WTC11 (cell line): ENCODE results near the gene THAP6. TPM values are rescaled to one million over a fixed set of nuclear protein-coding genes. Genes with fewer than 3 reads are reported as not detected.

ENCODE experiments used
- ATAC-seq: fragments of 200-7000 bp; cut with Tn5 transposase; 2 replicates; pipeline ENCODE4 v1.10.0; 2021; ENCODE audit warnings: mild to moderate bottlenecking, moderate library complexity
- CTCF ChIA-PET: fragments of 300-600 bp; sonication (Branson Sonifier 250); formaldehyde crosslinking; loops from one replicate; lab custom pipeline; 2021; ENCODE audit warnings: antibody characterized with exemption; lab: Charles Lee
- POLR2A ChIA-PET: fragments of 350-600 bp; sonication (Branson Sonifier 250); formaldehyde crosslinking; loops from one replicate; lab custom pipeline; 2021; ENCODE audit warnings: antibody characterized with exemption; lab: Charles Lee
- DNase-seq: peaks from one replicate; pipeline ENCODE4 v3.0.0; 2021; ENCODE audit warnings: low spot score
- H3K27ac Mint-ChIP-seq: 2 replicates; pipeline ENCODE4 v1.8.0; 2021; ENCODE audit warnings: mixed read lengths
- H3K27me3 Mint-ChIP-seq: 2 replicates; pipeline ENCODE4 v1.8.0; 2021; ENCODE audit warnings: low read depth, mild to moderate bottlenecking, moderate library complexity, mixed read lengths
- H3K36me3 Mint-ChIP-seq: 2 replicates; pipeline ENCODE4 v1.8.0; 2021; ENCODE audit warnings: mixed read lengths
- H3K4me1 Mint-ChIP-seq: 2 replicates; pipeline ENCODE4 v1.8.0; 2022; ENCODE audit warnings: mixed read lengths
- H3K4me3 Mint-ChIP-seq: 2 replicates; pipeline ENCODE4 v1.8.0; 2021; ENCODE audit warnings: mild to moderate bottlenecking, moderate library complexity, mixed read lengths
- H3K9me3 Mint-ChIP-seq: 2 replicates; pipeline ENCODE4 v1.8.0; 2021; ENCODE audit warnings: mixed read lengths
- AR ChIP-seq: fragments of 250-450 bp; sonication (Bioruptor Pico); IDR thresholded peaks from 2 replicates; pipeline ENCODE4 v1.9.0; 2021; ENCODE audit warnings: mild to moderate bottlenecking
- ATF3 ChIP-seq: sonication (generic); formaldehyde crosslinking; conservative IDR thresholded peaks from 2 replicates; pipeline ENCODE4 v1.8.1; 2022; ENCODE audit warnings: mild to moderate bottlenecking, missing genetic modification reagents
- E2F1 ChIP-seq: sonication (generic); formaldehyde crosslinking; IDR thresholded peaks from 2 replicates; pipeline ENCODE4 v1.8.0; 2022; ENCODE audit warnings: mild to moderate bottlenecking, missing genetic modification reagents
- JUN ChIP-seq: sonication (generic); formaldehyde crosslinking; IDR thresholded peaks from 2 replicates; pipeline ENCODE4 v1.8.0; 2023; ENCODE audit warnings: mild to moderate bottlenecking, missing genetic modification reagents
- NR2C2 ChIP-seq: sonication (generic); formaldehyde crosslinking; IDR thresholded peaks from 2 replicates; pipeline ENCODE4 v1.8.0; 2022; ENCODE audit warnings: mild to moderate bottlenecking, missing genetic modification reagents
- OVOL2 ChIP-seq: fragments of 250-450 bp; sonication (Bioruptor Pico); IDR thresholded peaks from 2 replicates; pipeline ENCODE4 v1.9.0; 2021; ENCODE audit warnings: mild to moderate bottlenecking, borderline replicate concordance
- PRDM15 ChIP-seq: sonication (generic); formaldehyde crosslinking; IDR thresholded peaks from 2 replicates; pipeline ENCODE4 v1.8.0; 2022; ENCODE audit warnings: missing genetic modification reagents
- TEAD1 ChIP-seq: sonication (generic); formaldehyde crosslinking; IDR thresholded peaks from 2 replicates; pipeline ENCODE4 v1.8.0; 2022; ENCODE audit warnings: mild to moderate bottlenecking, missing genetic modification reagents
- TEAD4 ChIP-seq: sonication (generic); formaldehyde crosslinking; IDR thresholded peaks from 2 replicates; pipeline ENCODE4 v1.8.0; 2022; ENCODE audit warnings: mild to moderate bottlenecking, missing genetic modification reagents
- ZNF232 ChIP-seq: sonication (generic); formaldehyde crosslinking; IDR thresholded peaks from 2 replicates; pipeline ENCODE4 v1.8.0; 2022; ENCODE audit warnings: mild to moderate bottlenecking, missing genetic modification reagents
- ZNF263 ChIP-seq: sonication (generic); formaldehyde crosslinking; IDR thresholded peaks from 2 replicates; pipeline ENCODE4 v1.8.1; 2022; ENCODE audit warnings: low read depth, mild to moderate bottlenecking, moderate library complexity, missing genetic modification reagents
- ZNF281 ChIP-seq: sonication (generic); formaldehyde crosslinking; IDR thresholded peaks from 2 replicates; pipeline ENCODE4 v1.8.0; 2023; ENCODE audit warnings: mild to moderate bottlenecking, missing genetic modification reagents
- ZNF317 ChIP-seq: sonication (generic); formaldehyde crosslinking; IDR thresholded peaks from 2 replicates; pipeline ENCODE4 v1.8.1; 2023; ENCODE audit warnings: low read depth, mild to moderate bottlenecking, moderate library complexity, missing genetic modification reagents, borderline replicate concordance
- ZNF425 ChIP-seq: fragments of 250-450 bp; sonication (Bioruptor Pico); conservative IDR thresholded peaks from 2 replicates; pipeline ENCODE4 v1.9.0; 2021; ENCODE audit warnings: mild to moderate bottlenecking
- ZSCAN18 ChIP-seq: fragments of 250-450 bp; sonication (Bioruptor Pico); IDR thresholded peaks from 2 replicates; pipeline ENCODE4 v2.1.2; 2022; ENCODE audit warnings: mild to moderate bottlenecking, moderate library complexity
- total RNA-seq: library from RNA; stranded (reverse); gene quantifications from 3 replicates; pipeline ENCODE4 v1.2.3, GENCODE V29; 2021

Gene THAP6
- total RNA-seq, 1 experiment from 2014 or later, result 13.3 TPM

- Mint-ChIP-seq H3K4me1 (peaks cover 27% of the 10 kb centered on the region), H3K27me3 (no peaks in the 10 kb centered on the region), H3K9me3 (peaks cover 5% of the 10 kb centered on the region), H3K36me3 (peaks cover 25% of the 10 kb centered on the region), H3K4me3 (no peak overlapping the region), H3K27ac (no peak overlapping the region)
- ATAC-seq (peak; percentile 8), DNase-seq (no peak)
- CTCF ChIA-PET, result no interaction called here
- 0 out of 2 replicates have a peak, but pooled peaks have one; percentile 22 for TF ChIP-seq TEAD1 (CRISPR knock-in tag)
- no peak for TF ChIP-seq ZNF425
- TF ChIP-seq ATF3 (CRISPR knock-in tag), result no peak
- POLR2A ChIA-PET, result interaction anchor here (0.5 kb wide), 1 partner anchor 49 kb away, joined by 3 read pairs; no protein-coding TSS in a partner anchor
Measured at GRCh38 chr4:75511841-75512240, 2.4 kb upstream of the THAP6 start.

GRCh38 chr4:75512386-75513211 is 1.7 kb upstream of the THAP6 start:
- no peak for TF ChIP-seq TEAD4
- no peak for TF ChIP-seq ZNF281 (CRISPR knock-in tag)
- no peak for TF ChIP-seq ZNF263 (CRISPR knock-in tag)
- no peak for TF ChIP-seq E2F1 (CRISPR knock-in tag)
- no peak for TF ChIP-seq ZNF317
- no peak for TF ChIP-seq OVOL2 (CRISPR knock-in tag)
- TF ChIP-seq JUN (CRISPR knock-in tag), result no peak
- no peak for TF ChIP-seq ZNF232
- TF ChIP-seq NR2C2, result no peak
- TF ChIP-seq AR (CRISPR knock-in tag), result no peak
- TF ChIP-seq ZSCAN18 (CRISPR knock-in tag), result no peak
- no peak for TF ChIP-seq PRDM15 (CRISPR knock-in tag)
- TF ChIP-seq, all 79 proteins: peak for 0
- Mint-ChIP-seq H3K27me3 (no peaks in the 10 kb centered on the region), H3K27ac (no peak overlapping the region), H3K4me1 (peaks cover 27% of the 10 kb centered on the region), H3K9me3 (peaks cover 5% of the 10 kb centered on the region), H3K4me3 (no peak overlapping the region), H3K36me3 (peaks cover 27% of the 10 kb centered on the region)
- DNase-seq, result no peak
- CTCF ChIA-PET, result interaction anchor here (0.7 kb wide), 1 partner anchor 1362 kb away, joined by 5 read pairs; no protein-coding TSS in a partner anchor
- POLR2A ChIA-PET, result interaction anchor here (0.6 kb wide), 1 partner anchor 350 kb away, joined by 3 read pairs; no protein-coding TSS in a partner anchor
- no peak for ATAC-seq
